GM06990 (cell line): Measurements from ENCODE around the gene KCNA2.

ENCODE experiments used
- DNase-seq: peaks from one replicate; pipeline ENCODE4 v3.0.0-alpha.2; 2011; ENCODE audit not compliant: insufficient read length; ENCODE audit errors: extremely low read depth
- H3K27me3 ChIP-seq: replicated peaks from 2 replicates; pipeline ENCODE4 v1.6.0; 2011; ENCODE audit warnings: low read length; ENCODE audit not compliant: control insufficient read depth, insufficient read depth
- H3K36me3 ChIP-seq: 2 replicates; pipeline ENCODE4 v1.5.1; 2011; ENCODE audit warnings: low read length; ENCODE audit not compliant: control insufficient read depth, insufficient read depth
- H3K4me3 ChIP-seq: replicated peaks from 2 replicates; pipeline ENCODE4 v1.5.1; 2011; ENCODE audit warnings: low read depth, mild to moderate bottlenecking, control low read depth, low read length
- TF ChIP-seq, protein P1 (sequence below): IDR thresholded peaks from 2 replicates; pipeline ENCODE4 v1.5.1; 2011; ENCODE audit warnings: low read length, control low read depth, mild to moderate bottlenecking, inconsistent platforms; ENCODE audit not compliant: insufficient read depth, poor library complexity, severe bottlenecking

Gene KCNA2

GRCh38 chr1:110557481-110557880, 48.7 kb downstream of the KCNA2 start:
- Histone ChIP-seq H3K27me3 (peaks cover 3% of the 10 kb centered on the region), H3K36me3 (no peaks in the 10 kb centered on the region), H3K4me3 (no peak overlapping the region)
- TF ChIP-seq, protein P1, sequence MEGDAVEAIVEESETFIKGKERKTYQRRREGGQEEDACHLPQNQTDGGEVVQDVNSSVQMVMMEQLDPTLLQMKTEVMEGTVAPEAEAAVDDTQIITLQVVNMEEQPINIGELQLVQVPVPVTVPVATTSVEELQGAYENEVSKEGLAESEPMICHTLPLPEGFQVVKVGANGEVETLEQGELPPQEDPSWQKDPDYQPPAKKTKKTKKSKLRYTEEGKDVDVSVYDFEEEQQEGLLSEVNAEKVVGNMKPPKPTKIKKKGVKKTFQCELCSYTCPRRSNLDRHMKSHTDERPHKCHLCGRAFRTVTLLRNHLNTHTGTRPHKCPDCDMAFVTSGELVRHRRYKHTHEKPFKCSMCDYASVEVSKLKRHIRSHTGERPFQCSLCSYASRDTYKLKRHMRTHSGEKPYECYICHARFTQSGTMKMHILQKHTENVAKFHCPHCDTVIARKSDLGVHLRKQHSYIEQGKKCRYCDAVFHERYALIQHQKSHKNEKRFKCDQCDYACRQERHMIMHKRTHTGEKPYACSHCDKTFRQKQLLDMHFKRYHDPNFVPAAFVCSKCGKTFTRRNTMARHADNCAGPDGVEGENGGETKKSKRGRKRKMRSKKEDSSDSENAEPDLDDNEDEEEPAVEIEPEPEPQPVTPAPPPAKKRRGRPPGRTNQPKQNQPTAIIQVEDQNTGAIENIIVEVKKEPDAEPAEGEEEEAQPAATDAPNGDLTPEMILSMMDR = no peak
- DNase-seq = no peak

DNA sequence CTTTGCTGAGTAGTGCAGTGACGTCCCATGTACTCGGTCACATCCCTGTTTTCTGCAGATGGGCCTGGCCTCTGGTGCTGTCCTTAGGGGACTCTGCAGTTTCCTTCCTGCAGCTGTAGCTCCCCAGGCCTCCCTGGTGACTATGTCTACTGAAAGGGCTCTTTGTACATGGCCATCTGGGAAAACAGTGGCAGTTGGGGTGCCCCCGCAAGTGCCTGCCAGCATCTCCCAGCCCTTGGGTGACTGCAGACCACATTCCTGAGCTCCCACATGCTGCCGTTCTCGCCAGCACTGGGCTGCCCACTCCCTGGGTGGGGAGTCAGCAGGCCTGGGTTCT, 49.7 kb downstream of the KCNA2 start:
- TF ChIP-seq, protein P1 = no peak
- no peak for DNase-seq
- H3K36me3 ChIP-seq = no peaks in the 10 kb centered on the region
- H3K27me3 ChIP-seq = peaks cover 3% of the 10 kb centered on the region
- H3K4me3 ChIP-seq = no peak overlapping the region

- Histone ChIP-seq H3K4me3 (no peak overlapping the region), H3K27me3 (peaks cover 3% of the 10 kb centered on the region), H3K36me3 (no peaks in the 10 kb centered on the region)
- TF ChIP-seq, protein P1 = no peak
- DNase-seq = no peak
These were observed 50.2 kb downstream of the KCNA2 start for GRCh38 chr1:110555807-110556470.

GRCh38 chr1:110554871-110555801, 51.0 kb downstream of the KCNA2 start:
- peak; percentile 32 for DNase-seq
- no peaks in the 10 kb centered on the region for H3K36me3 ChIP-seq
- no peak overlapping the region for H3K4me3 ChIP-seq
- peaks cover 4% of the 10 kb centered on the region for H3K27me3 ChIP-seq
- TF ChIP-seq, protein P1 = peak; percentile 63

DNA sequence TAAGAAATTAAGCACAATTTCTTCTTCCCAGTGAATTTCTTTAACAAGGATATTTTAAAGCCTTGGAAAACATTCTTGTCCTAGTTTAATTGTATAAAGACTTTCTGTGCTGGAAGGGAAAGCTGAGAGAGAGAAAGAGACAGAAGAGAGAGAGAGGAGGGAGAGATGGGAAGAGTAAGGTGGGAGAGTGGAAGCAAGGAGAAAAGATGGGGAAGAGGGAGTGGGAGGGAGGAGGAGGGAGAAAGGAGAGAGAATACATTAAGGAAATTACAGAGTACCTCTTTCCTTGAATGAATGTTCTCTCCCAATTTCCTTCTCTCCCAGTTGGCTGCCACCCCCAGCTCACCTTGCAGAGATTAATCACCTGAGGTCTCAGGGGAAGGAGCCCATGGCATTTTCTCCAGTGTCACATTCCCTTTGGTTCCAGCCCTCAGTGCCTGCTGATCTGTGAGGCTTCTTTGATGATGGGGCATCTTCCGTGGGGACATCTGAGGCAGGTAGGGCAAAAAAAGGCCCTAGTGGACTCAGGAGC, 54.8 kb downstream of the KCNA2 start:
- peaks cover 2% of the 10 kb centered on the region; the same call in 1 of the 2 replicates for H3K27me3 ChIP-seq
- TF ChIP-seq, protein P1 = no peak
- DNase-seq = no peak
- H3K36me3 ChIP-seq = no peaks in the 10 kb centered on the region
- H3K4me3 ChIP-seq = no peak overlapping the region
